Cerebellar cortex (tissue), 1 donor: ENCODE results near the gene KRT6B.
"Not testable (repeated sequence)": the region's sequence is repeated elsewhere in the genome, so short reads cannot be mapped to it uniquely, and the experiment has no call there.

Source experiments
- DNase-seq: peaks from one replicate; pipeline ENCODE4 v3.0.0-alpha.2; 2015; ENCODE audit warnings: low spot score

KRT6B gene

GRCh38 chr12:52469853-52470252 is 17.9 kb upstream of the KRT6B start:
- no peak for DNase-seq

GRCh38 chr12:52464897-52465296 is 13.0 kb upstream of the KRT6B start:
- no peak for DNase-seq

- DNase-seq, result no peak
Measured at GRCh38 chr12:52461693-52462092, 9.7 kb upstream of the KRT6B start.

GRCh38 chr12:52458861-52459260 is 6.9 kb upstream of the KRT6B start:
- DNase-seq, result no peak

GRCh38 chr12:52455821-52456220 is 3.9 kb upstream of the KRT6B start:
- DNase-seq, result no peak

- no peak for DNase-seq
Measured at GRCh38 chr12:52454411-52455201, 2.7 kb upstream of the KRT6B start.

GRCh38 chr12:52448228-52448627 is 3.7 kb downstream of the KRT6B start:
- no peak for DNase-seq

- DNase-seq, result not testable (repeated sequence)
Measured at GRCh38 chr12:52447196-52447595, 4.8 kb downstream of the KRT6B start.

GRCh38 chr12:52446367-52447045 is 5.4 kb downstream of the KRT6B start:
- no peak for DNase-seq

GRCh38 chr12:52445876-52446275 is 6.1 kb downstream of the KRT6B start:
- no peak for DNase-seq

- no peak for DNase-seq
Measured at GRCh38 chr12:52444647-52445595, 7.0 kb downstream of the KRT6B start.

- DNase-seq, result no peak
Measured at GRCh38 chr12:52443966-52444365, 8.0 kb downstream of the KRT6B start.

- no peak for DNase-seq
Measured at GRCh38 chr12:52442600-52443061, 9.3 kb downstream of the KRT6B start.

- no peak for DNase-seq
Measured at GRCh38 chr12:52441320-52441911, 10.5 kb downstream of the KRT6B start.

GRCh38 chr12:52440821-52441319 is 11.1 kb downstream of the KRT6B start:
- DNase-seq, result no peak

- no peak for DNase-seq
Measured at GRCh38 chr12:52439845-52440244, 12.1 kb downstream of the KRT6B start.

- DNase-seq, result no peak
Measured at GRCh38 chr12:52439420-52439819, 12.5 kb downstream of the KRT6B start.

GRCh38 chr12:52438305-52439301 is 13.3 kb downstream of the KRT6B start:
- DNase-seq, result no peak

- no peak for DNase-seq
Measured at GRCh38 chr12:52437508-52437907, 14.4 kb downstream of the KRT6B start.

- no peak for DNase-seq
Measured at GRCh38 chr12:52436828-52437474, 15.0 kb downstream of the KRT6B start.
